SK-N-SH (cell line): ENCODE measurements around the gene ALB. TPM values are rescaled to one million over a fixed set of nuclear protein-coding genes. Genes with fewer than 3 reads are reported as not detected.
"Not testable (repeated sequence)": the region's sequence is repeated elsewhere in the genome, so short reads cannot be mapped to it uniquely, and the experiment has no call there.

Experiments
- CTCF ChIA-PET: fragments of 300-600, 350-600 bp; formaldehyde crosslinking; extraction: SDS; loops from one replicate; lab custom pipeline; 2021; lab: Yijun Ruan, JAX
- POLR2A ChIA-PET: fragments of 350-600 bp; sonication (Branson Sonifier 250); formaldehyde crosslinking; extraction: SDS; loops from one replicate; lab custom pipeline; 2020; ENCODE audit warnings: antibody characterized with exemption, inconsistent platforms; lab: Yijun Ruan, JAX
- DNase-seq: peaks from one replicate; pipeline ENCODE4 v3.0.0; 2012
- H2AFZ ChIP-seq: fragments of 200-600 bp; sonication (generic); 2 replicates; pipeline ENCODE4 v1.8.1; 2016; ENCODE audit warnings: antibody characterized with exemption, mild to moderate bottlenecking, low read depth
- H3F3A ChIP-seq: fragments of 200-600 bp; sonication (generic); replicated peaks from 2 replicates; pipeline ENCODE3; 2016; ENCODE audit warnings: antibody characterized with exemption, mild to moderate bottlenecking; ENCODE audit not compliant: insufficient read depth
- H3K27ac ChIP-seq, 2 experiments: fragments of 200-500 bp in 1 of 2; fragments of 200-600 bp in 1 of 2; sonication (Bioruptor generic) in 1 of 2; sonication (generic), shearing (Covaris generic) in 1 of 2; 2 replicates each; pipeline versions ENCODE4 v1.5.1 to v1.6.1; 2014 to 2016; ENCODE audit warnings: low read depth in 2 of 2, inconsistent platforms in 1 of 2, low read length in 1 of 2, mild to moderate bottlenecking in 1 of 2, mixed read lengths in 1 of 2
- H3K27me3 ChIP-seq: fragments of 200-600 bp; sonication (generic), shearing (Covaris generic); 2 replicates; pipeline ENCODE4 v1.6.1; 2016; ENCODE audit warnings: mixed run types; ENCODE audit not compliant: insufficient read depth
- H3K36me3 ChIP-seq, 2 experiments: fragments of 200-500 bp in 1 of 2; fragments of 200-600 bp in 1 of 2; sonication (Bioruptor generic) in 1 of 2; sonication (generic) in 1 of 2; replicated peaks in 1 of 2; 2 replicates each; pipeline versions ENCODE3 to v1.5.1; 2014 to 2016; ENCODE audit warnings: low read length in 1 of 2, mild to moderate bottlenecking in 1 of 2; ENCODE audit not compliant: insufficient read depth in 2 of 2, control insufficient read depth in 1 of 2
- H3K4me1 ChIP-seq, 2 experiments: fragments of 200-500 bp in 1 of 2; fragments of 200-600 bp in 1 of 2; sonication (Bioruptor generic) in 1 of 2; sonication (generic), shearing (Covaris generic) in 1 of 2; 2 replicates each; pipeline versions ENCODE4 v1.5.1 to v1.6.1; 2014 to 2016; ENCODE audit warnings: low read depth in 1 of 2, low read length in 1 of 2, mixed run types in 1 of 2; ENCODE audit not compliant: insufficient read depth in 2 of 2, control insufficient read depth in 1 of 2
- H3K4me2 ChIP-seq: fragments of 200-600 bp; sonication (generic), shearing (Covaris generic); 2 replicates; pipeline ENCODE4 v1.6.1; 2017; ENCODE audit warnings: mixed run types
- H3K4me3 ChIP-seq, 2 experiments: fragments of 200-500 bp in 1 of 2; fragments of 200-600 bp in 1 of 2; sonication (Bioruptor generic) in 1 of 2; sonication (generic), shearing (Covaris generic) in 1 of 2; 2 replicates each; pipeline versions ENCODE4 v1.5.1 to v1.8.1; 2014 to 2016; ENCODE audit warnings: low read depth in 2 of 2, inconsistent platforms in 1 of 2, low read length in 1 of 2, mild to moderate bottlenecking in 1 of 2, mixed read lengths in 1 of 2, moderate library complexity in 1 of 2
- H3K79me2 ChIP-seq: fragments of 200-600 bp; sonication (generic); 2 replicates; pipeline ENCODE4 v1.8.1; 2017; ENCODE audit warnings: mild to moderate bottlenecking; ENCODE audit not compliant: insufficient read depth
- H3K9ac ChIP-seq: fragments of 200-600 bp; sonication (generic); 2 replicates; pipeline ENCODE4 v1.6.1; 2017; ENCODE audit warnings: mixed run types
- H3K9me2 ChIP-seq: fragments of 200-600 bp; sonication (generic); 2 replicates; pipeline ENCODE4 v1.6.1; 2017; ENCODE audit warnings: mixed run types
- H3K9me3 ChIP-seq: fragments of 200-600 bp; sonication (generic); 2 replicates; pipeline ENCODE4 v1.6.1; 2017; ENCODE audit warnings: mixed run types, mild to moderate bottlenecking, moderate library complexity
- H4K20me1 ChIP-seq: fragments of 200-600 bp; sonication (generic); 2 replicates; pipeline ENCODE4 v1.6.1; 2017; ENCODE audit warnings: mild to moderate bottlenecking, mixed run types; ENCODE audit not compliant: insufficient read depth
- CHD2 ChIP-seq: fragments of 150-350 bp; IDR thresholded peaks from 2 replicates; pipeline ENCODE4 v1.6.1; 2018; ENCODE audit warnings: low read length; ENCODE audit not compliant: partially characterized antibody
- NFIC ChIP-seq: IDR thresholded peaks from 2 replicates; pipeline ENCODE4 v1.4.0; 2012; ENCODE audit warnings: borderline replicate concordance
- NRF1 ChIP-seq: IDR thresholded peaks from 2 replicates; pipeline ENCODE4 v1.6.1; 2012; ENCODE audit warnings: low read depth, mild to moderate bottlenecking, low read length
- RCOR1 ChIP-seq: fragments of 150-350 bp; IDR thresholded peaks from 2 replicates; pipeline ENCODE4 v1.6.1; 2017; ENCODE audit warnings: antibody characterized with exemption, low read length
- REST ChIP-seq: IDR thresholded peaks from 2 replicates; pipeline ENCODE4 v1.6.1; 2012; ENCODE audit warnings: mild to moderate bottlenecking, low read depth, low read length, moderate library complexity
- SMC3 ChIP-seq: IDR thresholded peaks from 2 replicates; pipeline ENCODE4 v1.6.1; 2012; ENCODE audit warnings: low read depth, low read length, improper control_type of control experiment
- WGBS: methylation state at CpG from one replicate; pipeline ENCODE4 v1.1.6; 2017; ENCODE audit warnings: low lambda C conversion rate; 5-methylcytosine and 5-hydroxymethylcytosine counted together
- polyA plus RNA-seq, 3 experiments: library from polyadenylated mRNA; depleted of rRNA; stranded (reverse); fragments of >200 nt; gene quantifications; 2 replicates each; pipeline ENCODE4 v1.2.3, GENCODE V29; 2012

The ALB gene
- polyA plus RNA-seq (2012; rRNA removed), result not detected in 2 replicates
- polyA plus RNA-seq (2012; cell fraction: cytosol; rRNA removed), result not detected in 2 replicates
- not detected in 2 replicates for polyA plus RNA-seq (2012; cell fraction: nucleus; rRNA removed)

- Histone ChIP-seq H4K20me1 (no peaks in the 10 kb centered on the region), H3K9ac (no peak within 1 kb of the TSS), H3K9me3 (no peaks in the 10 kb centered on the region)
- ChIA-PET CTCF (no interaction called here), POLR2A (no interaction called here)
- DNase-seq, result no peak
- no peak for TF ChIP-seq NFIC
- TF ChIP-seq CHD2, result no peak
- no peak for TF ChIP-seq RCOR1
- no peak for TF ChIP-seq REST
- no peak for TF ChIP-seq NRF1
- TF ChIP-seq SMC3, result no peak
- TF ChIP-seq, all 33 proteins: peak for 0
- Histone ChIP-seq H3K4me2 (no peak within 1 kb of the TSS), H3K4me3 (no peak within 1 kb of the TSS), H3K27ac (no peak within 1 kb of the TSS), H3K27me3 (peaks cover 11% of the 10 kb centered on the region; the same call in 1 of the 2 replicates), H3K36me3 (no peaks in the 10 kb centered on the region), H3F3A (no peaks in the 10 kb centered on the region), H2AFZ (no peak within 1 kb of the TSS), H3K4me1 (no peaks in the 10 kb centered on the region), H3K79me2 (no peaks in the 10 kb centered on the region), H3K9me2 (no peaks in the 10 kb centered on the region)
- WGBS, result 6% methylated on average over 7 of the region's 7 CpGs
Measured at GRCh38 chr4:73404042-73404441, at the start of gene ALB. Gene ALB, plus strand, starts transcription at chr4:73404287. Its CDS starts 41 bp downstream, at chr4:73404328.

DNA sequence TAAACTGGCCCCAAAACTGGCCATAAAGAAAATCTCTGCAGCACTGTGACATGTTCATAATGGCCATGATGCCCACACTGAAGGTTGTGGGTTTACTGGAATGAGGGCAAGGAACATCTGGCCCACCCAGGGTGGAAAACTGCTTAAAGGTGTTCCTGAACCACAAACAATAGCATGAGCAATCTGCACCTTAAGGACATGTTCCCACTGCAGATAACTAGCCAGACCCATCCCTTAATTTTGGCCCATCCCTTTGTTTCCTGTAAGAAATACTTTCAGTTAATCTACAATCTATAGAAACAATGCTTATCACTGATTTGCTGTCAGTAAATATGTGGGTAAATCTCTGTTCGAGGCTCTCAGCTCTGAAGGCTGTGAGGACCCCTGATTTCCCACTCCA is 46.9 kb upstream of the ALB start:
- CTCF ChIA-PET, result interaction anchor here (0.9 kb wide), 1 partner anchor 17 kb away, joined by 3 read pairs; no protein-coding TSS in a partner anchor
- H3K27me3 ChIP-seq, result not testable (repeated sequence)

DNA sequence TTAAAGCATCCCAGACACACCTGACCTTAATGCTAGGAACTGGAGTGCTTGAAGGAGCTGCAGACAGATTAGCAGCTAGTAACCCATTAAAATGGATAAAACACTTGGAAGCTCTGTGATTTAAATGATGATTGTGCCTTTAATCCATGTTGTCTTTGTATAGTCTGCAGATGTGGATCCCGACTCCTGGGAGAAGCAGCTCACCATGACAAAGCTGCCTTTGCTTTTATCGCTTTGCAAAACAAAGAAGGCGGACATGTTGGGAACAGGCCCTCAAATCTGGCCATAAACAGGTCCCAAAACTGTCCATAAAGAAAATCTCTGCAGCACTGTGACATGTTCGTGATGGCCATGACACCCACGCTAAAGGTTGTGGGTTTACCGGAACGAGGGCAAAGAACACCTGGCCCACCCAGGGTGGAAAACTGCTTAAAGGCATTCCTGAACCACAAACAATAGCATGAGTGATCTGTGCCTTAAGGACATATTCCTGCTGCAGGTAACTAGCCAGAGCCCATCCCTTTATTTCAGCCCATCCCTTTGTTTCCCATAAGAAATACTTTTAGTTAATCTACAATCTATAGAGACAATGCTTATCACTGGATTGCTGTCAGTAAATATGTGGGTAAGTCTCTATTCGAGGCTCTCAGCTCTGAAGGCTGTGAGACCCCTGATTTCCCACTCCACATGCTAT is 34.4 kb upstream of the ALB start:
- CTCF ChIA-PET, POLR2A ChIA-PET, H3K4me3 ChIP-seq: not testable (repeated sequence)

More for the DNA sequence above, 46.9 kb upstream of the ALB start:
- H3K4me3 ChIP-seq, POLR2A ChIA-PET, DNase-seq, H3K27ac ChIP-seq, H3K4me2 ChIP-seq, H3K9me3 ChIP-seq, H3K9me2 ChIP-seq, H3K9ac ChIP-seq, H3K4me1 ChIP-seq, H4K20me1 ChIP-seq, H3F3A ChIP-seq, H3K79me2 ChIP-seq, H3K36me3 ChIP-seq, H2AFZ ChIP-seq: not testable (repeated sequence)
- WGBS, result 0% methylated on average over 1 of the region's 1 CpG

More for the DNA sequence above, 34.4 kb upstream of the ALB start:
- H3K36me3 ChIP-seq, DNase-seq, H3F3A ChIP-seq, H3K27ac ChIP-seq, H3K27me3 ChIP-seq, H3K9me2 ChIP-seq, H3K9ac ChIP-seq, H3K4me1 ChIP-seq, H3K4me2 ChIP-seq, H2AFZ ChIP-seq, H3K79me2 ChIP-seq, H4K20me1 ChIP-seq, H3K9me3 ChIP-seq: not testable (repeated sequence)
- 30% methylated on average over 8 of the region's 8 CpGs for WGBS
